Vagina (tissue), 2 donors: Measurements from ENCODE around the gene PANK1. TPM values are rescaled to one million over a fixed set of nuclear protein-coding genes. Genes with fewer than 3 reads are reported as not detected.

Experiments
- DNase-seq, 2 donors: peaks; one replicate each; pipeline ENCODE4 v3.0.0-alpha.2; 2017; ENCODE audit errors: extremely low spot score in 2 of 2
- H3K27ac ChIP-seq: fragments of 200-600 bp; sonication (generic); one replicate; pipeline ENCODE4 v1.5.1; 2019
- H3K27me3 ChIP-seq: fragments of 200-600 bp; sonication (generic); one replicate; pipeline ENCODE4 v1.5.1; 2019
- H3K36me3 ChIP-seq, 2 donors: fragments of 200-600 bp; sonication (generic); one replicate each; pipeline ENCODE4 v1.5.1; 2017 to 2019
- H3K4me1 ChIP-seq: fragments of 200-600 bp; sonication (generic); one replicate; pipeline ENCODE4 v1.5.1; 2019
- H3K4me3 ChIP-seq, 2 donors: fragments of 200-600 bp; sonication (generic); 1 replicate in 1 of 2; 2 replicates in 1 of 2; pipeline ENCODE4 v1.5.1; 2016 to 2019
- H3K9me3 ChIP-seq: fragments of 200-600 bp; sonication (generic); one replicate; pipeline ENCODE4 v1.5.1; 2019
- CTCF ChIP-seq, 3 experiments: fragments of 450-650 bp in 2 of 3; fragments of 200-600 bp in 1 of 3; sonication (generic) in 1 of 3; IDR thresholded peaks; one replicate each; pipeline ENCODE4 v1.5.1; 2017 to 2019; ENCODE audit warnings: antibody characterized with exemption in 3 of 3, mild to moderate bottlenecking in 2 of 3, moderate library complexity in 2 of 3
- POLR2A ChIP-seq, 2 donors: fragments of 450-650 bp; IDR thresholded peaks; one replicate each; pipeline ENCODE4 v1.6.1; 2017; ENCODE audit warnings: antibody characterized with exemption in 2 of 2, mild to moderate bottlenecking in 2 of 2, moderate library complexity in 2 of 2
- POLR2AphosphoS5 ChIP-seq, 2 donors: sonication (generic); formaldehyde crosslinking; IDR thresholded peaks; one replicate each; pipeline ENCODE4 v1.9.0; 2017; ENCODE audit warnings: antibody characterized with exemption in 2 of 2, mild to moderate bottlenecking in 2 of 2, low read depth in 1 of 2; ENCODE audit not compliant: insufficient read depth in 1 of 2
- intact Hi-C: fragments of 100-400 bp; cut with DNase I; formaldehyde crosslinking; loops from one replicate; pipeline ENCODE4 v1.15.1; 2023
- total RNA-seq: library from RNA; depleted of rRNA; stranded (reverse); fragments of >200 nt; gene quantifications from one replicate; pipeline ENCODE4 v1.2.3, GENCODE V29; 2016

Gene PANK1
- total RNA-seq: 10.3 TPM

- intact Hi-C loops: no loop called here
- Histone ChIP-seq H3K9me3 (peaks cover 2% of the 10 kb centered on the region), H3K4me1 (peaks cover 19% of the 10 kb centered on the region), H3K27me3 (no peaks in the 10 kb centered on the region), H3K27ac (peak within 1 kb of the TSS; percentile 74), H3K4me3 (peak within 1 kb of the TSS; percentile 66), H3K36me3 (no peaks in the 10 kb centered on the region)
- no peak for DNase-seq
- TF ChIP-seq POLR2AphosphoS5 (IDR thresholded peaks at IDR 0.05; ENCODE audit: insufficient read depth in 1 of 2, low read depth in 1 of 2) (peak in 1 of 2 donors; percentile 20), CTCF (IDR thresholded peaks at IDR 0.05) (no peak), POLR2A (IDR thresholded peaks at IDR 0.05) (no peak)
Measured at GRCh38 chr10:89644967-89645741, at the start of gene PANK1. PANK1 (minus strand) TSS chr10:89645242; CDS start chr10:89644891, 351 bp downstream.

- H3K36me3 ChIP-seq: no peaks in the 10 kb centered on the region
- H3K9me3 ChIP-seq: no peaks in the 10 kb centered on the region
- no peak overlapping the region for H3K27ac ChIP-seq
- intact Hi-C loops: no loop called here
- H3K4me3 ChIP-seq: no peak overlapping the region
- no peak for TF ChIP-seq CTCF (IDR thresholded peaks at IDR 0.05)
- DNase-seq: no peak
- H3K4me1 ChIP-seq: no peaks in the 10 kb centered on the region
- H3K27me3 ChIP-seq: no peaks in the 10 kb centered on the region
Measured at GRCh38 chr10:89693176-89693575, 48.1 kb upstream of the PANK1 start.

GRCh38 chr10:89692416-89692815 is 47.4 kb upstream of the PANK1 start:
- Histone ChIP-seq H3K4me3 (no peak overlapping the region), H3K27me3 (no peaks in the 10 kb centered on the region), H3K27ac (no peak overlapping the region), H3K36me3 (no peaks in the 10 kb centered on the region), H3K9me3 (no peaks in the 10 kb centered on the region), H3K4me1 (no peaks in the 10 kb centered on the region)
- TF ChIP-seq POLR2A (IDR thresholded peaks at IDR 0.05): no peak
- peak in 1 of 2 donors; percentile 13 for TF ChIP-seq POLR2AphosphoS5 (IDR thresholded peaks at IDR 0.05; ENCODE audit: insufficient read depth in 1 of 2, low read depth in 1 of 2)
- no peak for TF ChIP-seq CTCF (IDR thresholded peaks at IDR 0.05)
- intact Hi-C loops: no loop called here
- no peak for DNase-seq

GRCh38 chr10:89690027-89690426 is 45.0 kb upstream of the PANK1 start:
- no peak overlapping the region for H3K4me3 ChIP-seq
- H3K27me3 ChIP-seq: no peaks in the 10 kb centered on the region
- H3K27ac ChIP-seq: no peak overlapping the region
- intact Hi-C loops: no loop called here
- H3K4me1 ChIP-seq: no peaks in the 10 kb centered on the region
- no peak for DNase-seq
- no peak for TF ChIP-seq POLR2A (IDR thresholded peaks at IDR 0.05)
- no peak for TF ChIP-seq CTCF (IDR thresholded peaks at IDR 0.05)
- no peak for TF ChIP-seq POLR2AphosphoS5 (IDR thresholded peaks at IDR 0.05; ENCODE audit: insufficient read depth in 1 of 2, low read depth in 1 of 2)
- H3K9me3 ChIP-seq: no peaks in the 10 kb centered on the region
- H3K36me3 ChIP-seq: no peaks in the 10 kb centered on the region

GRCh38 chr10:89685936-89686335 is 40.9 kb upstream of the PANK1 start:
- H3K36me3 ChIP-seq: no peaks in the 10 kb centered on the region
- DNase-seq: no peak
- no peaks in the 10 kb centered on the region for H3K27me3 ChIP-seq
- TF ChIP-seq POLR2A (IDR thresholded peaks at IDR 0.05): no peak
- no peak for TF ChIP-seq POLR2AphosphoS5 (IDR thresholded peaks at IDR 0.05; ENCODE audit: insufficient read depth in 1 of 2, low read depth in 1 of 2)
- no peak for TF ChIP-seq CTCF (IDR thresholded peaks at IDR 0.05)
- no peaks in the 10 kb centered on the region for H3K9me3 ChIP-seq
- H3K4me1 ChIP-seq: no peaks in the 10 kb centered on the region
- H3K27ac ChIP-seq: no peak overlapping the region
- no peak overlapping the region for H3K4me3 ChIP-seq
- intact Hi-C loops: no loop called here
